Hindlimb muscle (tissue), 1 donor: ENCODE measurements around the gene PCDHGA1. TPM values are rescaled to one million over a fixed set of nuclear protein-coding genes. Genes with fewer than 3 reads are reported as not detected.

ENCODE experiments used
- DNase-seq: peaks from one replicate; pipeline ENCODE4 v3.0.0-alpha.2; 2013
- polyA plus RNA-seq: library from polyadenylated mRNA; unstranded; fragments of 120-200 nt; gene quantifications from one replicate; pipeline ENCODE4 v1.2.1, GENCODE V29; 2013; ENCODE audit not compliant: insufficient read length

PCDHGA1 gene
- polyA plus RNA-seq, 1 donor, result 0.77 TPM

GRCh38 chr5:141465351-141465750 is 135.0 kb downstream of the PCDHGA1 start:
- no peak for DNase-seq

GRCh38 chr5:141475625-141476131 is 145.4 kb downstream of the PCDHGA1 start, which contains the start of gene PCDHGC3:
Gene PCDHGC3 (plus strand): TSS chr5:141475966. CDS start chr5:141476117, 151 bp downstream.
- DNase-seq, result peak; percentile 93

DNA sequence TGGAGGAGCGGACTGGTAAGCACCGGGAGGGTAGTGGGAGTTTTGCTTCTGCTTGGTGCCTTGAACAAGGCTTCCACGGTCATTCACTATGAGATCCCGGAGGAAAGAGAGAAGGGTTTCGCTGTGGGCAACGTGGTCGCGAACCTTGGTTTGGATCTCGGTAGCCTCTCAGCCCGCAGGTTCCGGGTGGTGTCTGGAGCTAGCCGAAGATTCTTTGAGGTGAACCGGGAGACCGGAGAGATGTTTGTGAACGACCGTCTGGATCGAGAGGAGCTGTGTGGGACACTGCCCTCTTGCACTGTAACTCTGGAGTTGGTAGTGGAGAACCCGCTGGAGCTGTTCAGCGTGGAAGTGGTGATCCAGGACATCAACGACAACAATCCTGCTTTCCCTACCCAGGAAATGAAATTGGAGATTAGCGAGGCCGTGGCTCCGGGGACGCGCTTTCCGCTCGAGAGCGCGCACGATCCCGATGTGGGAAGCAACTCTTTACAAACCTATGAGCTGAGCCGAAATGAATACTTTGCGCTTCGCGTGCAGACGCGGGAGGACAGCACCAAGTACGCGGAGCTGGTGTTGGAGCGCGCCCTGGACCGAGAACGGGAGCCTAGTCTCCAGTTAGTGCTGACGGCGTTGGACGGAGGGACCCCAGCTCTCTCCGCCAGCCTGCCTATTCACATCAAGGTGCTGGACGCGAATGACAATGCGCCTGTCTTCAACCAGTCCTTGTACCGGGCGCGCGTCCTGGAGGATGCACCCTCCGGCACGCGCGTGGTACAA is 146.0 kb downstream of the PCDHGA1 start:
- DNase-seq, result peak; percentile 92

DNA sequence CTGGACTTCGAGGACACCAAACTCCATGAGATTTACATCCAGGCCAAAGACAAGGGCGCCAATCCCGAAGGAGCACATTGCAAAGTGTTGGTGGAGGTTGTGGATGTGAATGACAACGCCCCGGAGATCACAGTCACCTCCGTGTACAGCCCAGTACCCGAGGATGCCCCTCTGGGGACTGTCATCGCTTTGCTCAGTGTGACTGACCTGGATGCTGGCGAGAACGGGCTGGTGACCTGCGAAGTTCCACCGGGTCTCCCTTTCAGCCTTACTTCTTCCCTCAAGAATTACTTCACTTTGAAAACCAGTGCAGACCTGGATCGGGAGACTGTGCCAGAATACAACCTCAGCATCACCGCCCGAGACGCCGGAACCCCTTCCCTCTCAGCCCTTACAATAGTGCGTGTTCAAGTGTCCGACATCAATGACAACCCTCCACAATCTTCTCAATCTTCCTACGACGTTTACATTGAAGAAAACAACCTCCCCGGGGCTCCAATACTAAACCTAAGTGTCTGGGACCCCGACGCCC is 146.8 kb downstream of the PCDHGA1 start:
- DNase-seq, result no peak

- DNase-seq, result no peak
Observed at GRCh38 chr5:141477815-141478214, 147.5 kb downstream of the PCDHGA1 start.

- no peak for DNase-seq
Observed at GRCh38 chr5:141478321-141478945, 148.1 kb downstream of the PCDHGA1 start.

- DNase-seq, result no peak
Observed at GRCh38 chr5:141479776-141480175, 149.5 kb downstream of the PCDHGA1 start.

GRCh38 chr5:141483902-141484301 is 153.6 kb downstream of the PCDHGA1 start:
- no peak for DNase-seq

DNA sequence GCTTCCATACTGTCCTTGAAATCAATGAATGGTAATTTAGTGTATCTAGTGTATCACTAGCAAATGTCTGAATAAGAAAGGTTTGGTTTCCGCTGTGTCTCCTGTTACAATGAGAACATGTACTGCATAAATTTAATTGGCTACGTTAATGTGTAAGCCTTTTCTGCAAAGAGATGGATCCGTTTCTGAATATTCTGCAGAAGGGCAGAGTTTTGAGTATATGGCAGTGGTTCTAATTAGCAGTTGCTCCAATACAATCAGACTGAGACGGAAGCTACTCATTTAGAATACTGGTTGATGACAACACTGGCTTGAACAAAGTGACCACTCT is 154.0 kb downstream of the PCDHGA1 start:
- DNase-seq, result no peak

GRCh38 chr5:141484641-141485311 is 154.5 kb downstream of the PCDHGA1 start, which contains the start of gene PCDHGC4:
Gene PCDHGC4 (plus strand): TSS chr5:141485030. CDS start chr5:141485174, 144 bp downstream.
- no peak for DNase-seq

- DNase-seq, result no peak
Observed at GRCh38 chr5:141485321-141486055, 155.2 kb downstream of the PCDHGA1 start.

GRCh38 chr5:141486091-141486490 is 155.8 kb downstream of the PCDHGA1 start:
- DNase-seq, result no peak

DNA sequence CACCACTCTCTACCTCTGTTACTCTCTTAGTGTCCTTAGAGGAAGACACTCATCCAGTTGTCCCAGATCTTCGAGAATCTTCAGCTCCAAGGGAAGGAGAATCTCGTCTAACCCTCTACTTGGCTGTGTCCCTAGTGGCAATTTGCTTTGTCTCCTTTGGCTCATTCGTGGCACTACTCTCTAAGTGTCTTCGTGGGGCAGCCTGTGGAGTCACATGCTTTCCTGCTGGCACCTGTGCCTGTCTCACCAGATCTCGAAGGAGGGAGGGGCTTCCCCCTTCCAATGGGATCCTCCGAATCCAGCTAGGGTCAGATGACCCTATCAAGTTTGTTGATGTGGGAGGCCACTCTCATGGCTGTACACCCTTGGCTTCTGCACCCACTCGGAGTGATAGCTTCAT is 156.8 kb downstream of the PCDHGA1 start:
- no peak for DNase-seq

- DNase-seq, result no peak
Observed at GRCh38 chr5:141488591-141489561, 158.6 kb downstream of the PCDHGA1 start, which contains the start of gene PCDHGC5. Gene PCDHGC5 (plus strand): TSS chr5:141489081. CDS start chr5:141489241, 160 bp downstream.

- DNase-seq, result no peak
Observed at GRCh38 chr5:141489841-141490240, 159.5 kb downstream of the PCDHGA1 start.

DNA sequence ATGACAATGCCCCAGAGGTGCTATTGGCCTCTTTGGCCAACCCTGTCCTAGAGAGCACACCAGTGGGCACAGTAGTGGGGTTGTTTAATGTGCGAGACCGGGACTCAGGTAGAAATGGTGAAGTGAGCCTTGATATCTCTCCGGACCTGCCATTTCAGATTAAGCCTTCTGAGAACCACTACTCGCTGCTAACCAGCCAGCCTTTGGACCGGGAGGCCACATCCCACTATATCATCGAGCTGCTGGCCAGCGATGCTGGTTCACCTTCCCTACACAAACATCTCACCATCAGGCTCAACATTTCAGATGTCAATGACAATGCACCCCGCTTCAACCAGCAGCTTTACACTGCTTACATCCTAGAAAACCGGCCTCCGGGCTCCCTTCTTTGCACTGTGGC is 160.0 kb downstream of the PCDHGA1 start:
- DNase-seq, result no peak

DNA sequence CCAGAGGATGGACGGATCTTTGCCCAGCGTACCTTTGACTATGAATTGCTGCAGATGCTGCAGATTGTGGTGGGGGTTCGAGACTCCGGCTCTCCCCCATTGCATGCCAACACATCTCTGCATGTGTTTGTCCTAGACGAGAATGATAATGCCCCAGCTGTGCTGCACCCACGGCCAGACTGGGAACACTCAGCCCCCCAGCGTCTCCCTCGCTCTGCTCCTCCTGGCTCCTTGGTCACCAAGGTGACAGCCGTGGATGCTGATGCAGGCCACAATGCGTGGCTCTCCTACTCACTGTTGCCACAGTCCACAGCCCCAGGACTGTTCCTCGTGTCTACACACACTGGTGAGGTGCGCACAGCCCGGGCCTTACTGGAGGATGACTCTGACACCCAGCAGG is 160.5 kb downstream of the PCDHGA1 start:
- DNase-seq, result no peak

GRCh38 chr5:141491323-141492167 is 161.2 kb downstream of the PCDHGA1 start:
- DNase-seq, result no peak

- DNase-seq, result no peak
Observed at GRCh38 chr5:141492168-141492885, 162.0 kb downstream of the PCDHGA1 start.
